GM23248 (cell line): ENCODE data around the gene FUOM.

Source experiments
- EZH2 ChIP-seq: fragments of 200-600 bp; sonication (generic); IDR thresholded peaks from 2 replicates; pipeline ENCODE4 v1.6.1; 2018; ENCODE audit warnings: antibody characterized with exemption, mild to moderate bottlenecking; ENCODE audit not compliant: insufficient read depth, poor library complexity, severe bottlenecking
- EZH2phosphoT487 ChIP-seq: fragments of 200-600 bp; sonication (generic); IDR thresholded peaks from 2 replicates; pipeline ENCODE4 v1.6.1; 2018; ENCODE audit warnings: antibody characterized with exemption, moderate library complexity, mild to moderate bottlenecking, low read depth; ENCODE audit not compliant: insufficient read depth

GRCh38 chr10:133338080-133339071, 19.4 kb downstream of the FUOM start:
- TF ChIP-seq EZH2 (no peak), EZH2phosphoT487 (no peak)
